Gastroesophageal sphincter (tissue), 4 donors: ENCODE data around the gene RANBP3. TPM values are rescaled to one million over a fixed set of nuclear protein-coding genes. Genes with fewer than 3 reads are reported as not detected.

Experiments used
- ATAC-seq: fragments of 150-250 bp; one replicate; pipeline ENCODE4 v1.9.1; 2016; ENCODE audit warnings: mild to moderate bottlenecking, moderate library complexity
- H3K27ac ChIP-seq, 4 donors: fragments of 200-600 bp; sonication (generic) in 3 of 4; 1 replicate in 3 of 4; 2 replicates in 1 of 4; pipeline ENCODE4 v1.5.1; 2016 to 2019
- H3K27me3 ChIP-seq: fragments of 200-600 bp; sonication (generic); one replicate; pipeline ENCODE4 v1.5.1; 2019
- H3K36me3 ChIP-seq, 2 donors: fragments of 200-600 bp; sonication (generic); one replicate each; pipeline ENCODE4 v1.5.1; 2019; ENCODE audit warnings: control low read depth in 1 of 2
- H3K4me1 ChIP-seq, 3 donors: fragments of 200-600 bp; sonication (generic); 1 replicate in 2 of 3; 2 replicates in 1 of 3; pipeline ENCODE4 v1.5.1; 2016 to 2019; ENCODE audit warnings: control low read depth in 2 of 3
- H3K4me3 ChIP-seq, 2 donors: fragments of 200-600 bp; sonication (generic); one replicate each; pipeline ENCODE4 v1.5.1; 2019; ENCODE audit warnings: mild to moderate bottlenecking in 1 of 2, moderate library complexity in 1 of 2
- H3K9me3 ChIP-seq, 3 donors: fragments of 200-600 bp; sonication (generic); one replicate each; pipeline ENCODE4 v1.5.1; 2017 to 2019; ENCODE audit warnings: control low read depth in 2 of 3
- CTCF ChIP-seq, 4 experiments: fragments of 200-600 bp in 2 of 4; fragments of 450-650 bp in 2 of 4; sonication (generic) in 1 of 4; IDR thresholded peaks; one replicate each; pipeline ENCODE4 v1.5.1; 2017 to 2019; ENCODE audit warnings: antibody characterized with exemption in 4 of 4, mild to moderate bottlenecking in 2 of 4, moderate library complexity in 2 of 4
- EP300 ChIP-seq: sonication (generic); formaldehyde crosslinking; IDR thresholded peaks from one replicate; pipeline ENCODE4 v1.6.1; 2017; ENCODE audit warnings: antibody characterized with exemption, mild to moderate bottlenecking
- POLR2A ChIP-seq, 2 donors: fragments of 450-650 bp; IDR thresholded peaks; one replicate each; pipeline ENCODE4 v1.6.1; 2017; ENCODE audit warnings: antibody characterized with exemption in 2 of 2, mild to moderate bottlenecking in 2 of 2, moderate library complexity in 1 of 2
- POLR2AphosphoS5 ChIP-seq: sonication (generic); formaldehyde crosslinking; IDR thresholded peaks from one replicate; pipeline ENCODE4 v1.6.1; 2017; ENCODE audit warnings: antibody characterized with exemption
- WGBS, 2 donors: methylation state at CpG; one replicate each; pipeline ENCODE4 v1.1.5; 2018; ENCODE audit warnings: low coverage in 1 of 2; 5-methylcytosine and 5-hydroxymethylcytosine counted together
- total RNA-seq, 4 donors: library from RNA; depleted of rRNA; stranded (reverse); fragments of >200 nt; gene quantifications; one replicate each; pipeline ENCODE4 v1.1.0, GENCODE V29; 2016

The RANBP3 gene
- total RNA-seq, 4 donors from 2014 or later, result 87.0 to 125 (median 104) TPM

GRCh38 chr19:5934774-5935472, 43.0 kb downstream of the RANBP3 start:
- no peaks in the 10 kb centered on the region for H3K27me3 ChIP-seq
- H3K9me3 ChIP-seq, result no peaks in the 10 kb centered on the region
- 41 to 45% methylated on average over 9 to 16 of the region's 16 CpGs for WGBS, 2 donors
- H3K27ac ChIP-seq, result peak overlapping the region in 3 of 4 donors; percentile 69 to 71 (median 70)
- H3K4me1 ChIP-seq, result peaks cover 0 to 49% (median 27%) of the 10 kb centered on the region in 3 donors
- peak; percentile 65 for ATAC-seq
- peaks cover 0 to 82% of the 10 kb centered on the region in 2 donors for H3K36me3 ChIP-seq
- TF ChIP-seq EP300, result no peak
- TF ChIP-seq POLR2AphosphoS5, result peak; percentile 73
- peak overlapping the region in 1 of 2 donors; percentile 0 for H3K4me3 ChIP-seq

- no peak for TF ChIP-seq EP300
- no peak for TF ChIP-seq CTCF (IDR thresholded peaks at IDR 0.05)
- TF ChIP-seq POLR2A (IDR thresholded peaks at IDR 0.05), result no peak
- no peak for TF ChIP-seq POLR2AphosphoS5
- WGBS, 2 donors, result 50% methylated on average over 2 of the region's 5 CpGs; no CpG with 5 or more reads in 1 of the 2 donors
- H3K4me1 ChIP-seq, result peaks cover 0 to 58% (median 27%) of the 10 kb centered on the region in 3 donors
- H3K4me3 ChIP-seq, result no peak overlapping the region
- no peaks in the 10 kb centered on the region for H3K27me3 ChIP-seq
- peak overlapping the region in 3 of 4 donors; percentile 69 to 71 (median 70) for H3K27ac ChIP-seq
- H3K9me3 ChIP-seq, result no peaks in the 10 kb centered on the region
- H3K36me3 ChIP-seq, result peaks cover 0 to 82% of the 10 kb centered on the region in 2 donors
- no peak for ATAC-seq
These were observed 43.9 kb downstream of the RANBP3 start for GRCh38 chr19:5934069-5934401.

- no peak overlapping the region for H3K4me3 ChIP-seq
- H3K36me3 ChIP-seq, result peaks cover 0 to 82% of the 10 kb centered on the region in 2 donors
- no peaks in the 10 kb centered on the region for H3K27me3 ChIP-seq
- TF ChIP-seq CTCF (IDR thresholded peaks at IDR 0.05) (no peak), EP300 (no peak), POLR2A (IDR thresholded peaks at IDR 0.05) (no peak), POLR2AphosphoS5 (peak; percentile 32)
- peaks cover 0 to 63% (median 27%) of the 10 kb centered on the region in 3 donors for H3K4me1 ChIP-seq
- peak overlapping the region in 3 of 4 donors; percentile 69 to 71 (median 70) for H3K27ac ChIP-seq
- whole genome bisulfite sequencing, 2 donors, result no CpG with 5 or more reads among the region's 20 CpGs
- H3K9me3 ChIP-seq, result no peaks in the 10 kb centered on the region
- ATAC-seq, result peak; percentile 19
These were observed 44.4 kb downstream of the RANBP3 start for GRCh38 chr19:5933391-5934068.

GRCh38 chr19:5932609-5933262, 45.2 kb downstream of the RANBP3 start:
- Histone ChIP-seq H3K4me1 (peaks cover 0 to 71% (median 30%) of the 10 kb centered on the region in 3 donors), H3K4me3 (no peak overlapping the region), H3K27me3 (no peaks in the 10 kb centered on the region), H3K9me3 (no peaks in the 10 kb centered on the region), H3K36me3 (peaks cover 0 to 82% of the 10 kb centered on the region in 2 donors), H3K27ac (peak overlapping the region in 2 of 4 donors; percentile 70 to 71)
- TF ChIP-seq POLR2AphosphoS5, result no peak
- TF ChIP-seq POLR2A (IDR thresholded peaks at IDR 0.05), result no peak
- no peak for TF ChIP-seq CTCF (IDR thresholded peaks at IDR 0.05)
- no peak for TF ChIP-seq EP300
- 78 to 83% methylated on average over 4 to 8 of the region's 21 CpGs for WGBS, 2 donors
- no peak for ATAC-seq

- Histone ChIP-seq H3K27me3 (no peaks in the 10 kb centered on the region), H3K4me3 (no peak overlapping the region), H3K36me3 (peaks cover 0 to 82% of the 10 kb centered on the region in 2 donors), H3K27ac (no peak overlapping the region), H3K9me3 (no peaks in the 10 kb centered on the region), H3K4me1 (peaks cover 0 to 77% (median 36%) of the 10 kb centered on the region in 3 donors)
- 93% methylated on average over 5 of the region's 18 CpGs; no CpG with 5 or more reads in 1 of the 2 donors for WGBS, 2 donors
- no peak for ATAC-seq
- TF ChIP-seq POLR2A (IDR thresholded peaks at IDR 0.05), result no peak
- TF ChIP-seq EP300, result no peak
- no peak for TF ChIP-seq POLR2AphosphoS5
- no peak for TF ChIP-seq CTCF (IDR thresholded peaks at IDR 0.05)
These were observed 45.8 kb downstream of the RANBP3 start for GRCh38 chr19:5932146-5932545.
